IMR-90 (cell line): Measurements from ENCODE around the gene IFNL1. TPM values are rescaled to one million over a fixed set of nuclear protein-coding genes. Genes with fewer than 3 reads are reported as not detected.

Source experiments
- ATAC-seq: fragments of 200-7000 bp; cut with Tn5 transposase; 2 replicates; pipeline ENCODE4 v1.9.1; 2020; ENCODE audit warnings: low read depth, mild to moderate bottlenecking, moderate library complexity
- BruUV-seq: library from RNA; stranded (reverse); fragments of 400-500 nt; replicated peaks from 2 replicates; lab custom pipeline; 2021; lab: Mats Ljungman, UMichigan
- CTCF ChIA-PET: fragments of 300-600 bp; formaldehyde crosslinking; extraction: SDS; loops from one replicate; lab custom pipeline; 2021; ENCODE audit warnings: antibody characterized with exemption; lab: Yijun Ruan, JAX
- POLR2A ChIA-PET: fragments of 300-600 bp; sonication (Branson Sonifier 250); formaldehyde crosslinking; loops from one replicate; lab custom pipeline; 2022; ENCODE audit warnings: antibody characterized with exemption; ENCODE audit not compliant: unreplicated experiment; lab: Charles Lee
- DNase-seq: peaks from one replicate; pipeline ENCODE4 v3.0.0; 2013
- H2AFZ ChIP-seq: replicated peaks from 2 replicates; pipeline ENCODE3; 2013; ENCODE audit warnings: low read length, mild to moderate bottlenecking; ENCODE audit not compliant: poor library complexity
- H2AK5ac ChIP-seq: 2 replicates; pipeline ENCODE4 v1.6.1; 2013; ENCODE audit warnings: low read depth, low read length, inconsistent platforms
- H2AK9ac ChIP-seq: replicated peaks from 2 replicates; pipeline ENCODE3; 2013; ENCODE audit warnings: mild to moderate bottlenecking, low read depth, low read length, moderate library complexity; ENCODE audit not compliant: poor library complexity
- H2BK120ac ChIP-seq: 2 replicates; pipeline ENCODE4 v1.6.1; 2013; ENCODE audit warnings: low read depth, low read length, inconsistent platforms
- H2BK15ac ChIP-seq: 3 replicates; pipeline ENCODE4 v1.6.1; 2013; ENCODE audit warnings: low read depth, low read length, inconsistent platforms
- H2BK20ac ChIP-seq: 2 replicates; pipeline ENCODE4 v1.6.1; 2013; ENCODE audit warnings: low read depth, mild to moderate bottlenecking, inconsistent platforms, low read length, moderate library complexity
- H2BK5ac ChIP-seq: 2 replicates; pipeline ENCODE4 v1.6.1; 2013; ENCODE audit warnings: mild to moderate bottlenecking, low read depth, low read length, inconsistent platforms; ENCODE audit not compliant: poor library complexity, severe bottlenecking
- H3K14ac ChIP-seq: replicated peaks from 2 replicates; pipeline ENCODE4 v1.6.1; 2013; ENCODE audit warnings: low read depth, low read length, inconsistent platforms
- H3K18ac ChIP-seq: 2 replicates; pipeline ENCODE4 v1.6.1; 2013; ENCODE audit warnings: low read depth, low read length, control low read depth
- H3K23ac ChIP-seq: 2 replicates; pipeline ENCODE4 v1.6.1; 2013; ENCODE audit warnings: low read depth, low read length, inconsistent platforms
- H3K27ac ChIP-seq: 2 replicates; pipeline ENCODE4 v1.5.1; 2013; ENCODE audit warnings: mild to moderate bottlenecking, control low read depth, low read length; ENCODE audit not compliant: insufficient read depth
- H3K27me3 ChIP-seq: 2 replicates; pipeline ENCODE4 v1.6.1; 2013; ENCODE audit warnings: low read length; ENCODE audit not compliant: control insufficient read depth, insufficient read depth
- H3K36me3 ChIP-seq: 2 replicates; pipeline ENCODE4 v1.6.1; 2013; ENCODE audit warnings: low read length, mixed read lengths; ENCODE audit not compliant: control insufficient read depth, insufficient read depth
- H3K4ac ChIP-seq: 2 replicates; pipeline ENCODE4 v1.6.1; 2013; ENCODE audit warnings: low read depth, low read length, inconsistent platforms
- H3K4me1 ChIP-seq: 2 replicates; pipeline ENCODE4 v1.6.1; 2013; ENCODE audit warnings: low read length, mixed read lengths; ENCODE audit not compliant: control insufficient read depth, insufficient read depth
- H3K4me2 ChIP-seq: 2 replicates; pipeline ENCODE4 v1.6.1; 2013; ENCODE audit warnings: low read depth, mild to moderate bottlenecking, control low read depth, low read length, moderate library complexity
- H3K4me3 ChIP-seq: 2 replicates; pipeline ENCODE4 v1.5.1; 2013; ENCODE audit warnings: low read depth, mild to moderate bottlenecking, control low read depth, low read length, moderate library complexity; ENCODE audit not compliant: insufficient read depth
- H3K56ac ChIP-seq: 2 replicates; pipeline ENCODE4 v1.6.1; 2013; ENCODE audit warnings: low read length, inconsistent platforms; ENCODE audit not compliant: insufficient read depth; ENCODE audit errors: extremely low read depth
- H3K79me1 ChIP-seq, 2 experiments: 2 replicates each; pipeline ENCODE4 v1.6.1; 2013; ENCODE audit warnings: low read length in 2 of 2, inconsistent platforms in 1 of 2, low read depth in 1 of 2
- H3K9ac ChIP-seq: 2 replicates; pipeline ENCODE4 v1.6.1; 2013; ENCODE audit warnings: low read depth, low read length, control low read depth
- H3K9me1 ChIP-seq: 2 replicates; pipeline ENCODE4 v1.6.1; 2013; ENCODE audit warnings: low read length, inconsistent platforms; ENCODE audit not compliant: insufficient read depth
- H3K9me3 ChIP-seq: 2 replicates; pipeline ENCODE4 v1.6.1; 2013; ENCODE audit warnings: low read length; ENCODE audit not compliant: control insufficient read depth, insufficient read depth
- H4K20me1 ChIP-seq: 2 replicates; pipeline ENCODE4 v1.6.1; 2013; ENCODE audit warnings: low read length, inconsistent platforms; ENCODE audit not compliant: insufficient read depth
- H4K5ac ChIP-seq: 2 replicates; pipeline ENCODE4 v1.6.1; 2013; ENCODE audit warnings: mild to moderate bottlenecking, low read depth, low read length, control low read depth
- H4K8ac ChIP-seq, 2 experiments: 2 replicates each; pipeline ENCODE4 v1.6.1; 2013; ENCODE audit warnings: low read depth in 2 of 2, low read length in 2 of 2, control low read depth in 1 of 2, inconsistent platforms in 1 of 2
- H4K91ac ChIP-seq: 2 replicates; pipeline ENCODE4 v1.6.1; 2013; ENCODE audit warnings: low read depth, low read length, inconsistent platforms; ENCODE audit not compliant: insufficient read depth
- CHD1 ChIP-seq: IDR thresholded peaks from 2 replicates; pipeline ENCODE4 v1.6.1; 2012; ENCODE audit warnings: low read depth, low read length, improper control_type of control experiment
- FOS ChIP-seq: fragments of 150-350 bp; IDR thresholded peaks from 2 replicates; pipeline ENCODE4 v1.6.1; 2016; ENCODE audit warnings: low read depth, low read length
- MAFK ChIP-seq: IDR thresholded peaks from 2 replicates; pipeline ENCODE4 v1.6.1; 2012; ENCODE audit warnings: low read depth, low read length, improper control_type of control experiment
- MAZ ChIP-seq: IDR thresholded peaks from 2 replicates; pipeline ENCODE4 v1.6.1; 2012; ENCODE audit warnings: low read depth, mild to moderate bottlenecking, low read length, improper control_type of control experiment, moderate library complexity, borderline replicate concordance
- MXI1 ChIP-seq: IDR thresholded peaks from 2 replicates; pipeline ENCODE4 v1.6.1; 2012; ENCODE audit warnings: low read depth, mild to moderate bottlenecking, low read length, moderate library complexity, borderline replicate concordance
- NFE2L2 ChIP-seq: fragments of 150-350 bp; IDR thresholded peaks from 2 replicates; pipeline ENCODE4 v1.6.1; 2016; ENCODE audit warnings: low read depth, mild to moderate bottlenecking, low read length
- POLR2A ChIP-seq: IDR thresholded peaks from 2 replicates; pipeline ENCODE4 v1.6.1; 2012; ENCODE audit warnings: mild to moderate bottlenecking, low read depth, low read length
- RAD21 ChIP-seq: IDR thresholded peaks from 2 replicates; pipeline ENCODE4 v1.6.1; 2012; ENCODE audit warnings: low read length, improper control_type of control experiment
- RCOR1 ChIP-seq: IDR thresholded peaks from 2 replicates; pipeline ENCODE4 v1.6.1; 2012; ENCODE audit warnings: mild to moderate bottlenecking, low read length, improper control_type of control experiment; ENCODE audit not compliant: insufficient replicate concordance
- SMC3 ChIP-seq: fragments of 150-350 bp; IDR thresholded peaks from 2 replicates; pipeline ENCODE4 v1.6.1; 2016; ENCODE audit warnings: low read depth, mild to moderate bottlenecking, antibody characterized with exemption, low read length, moderate library complexity
- USF2 ChIP-seq: fragments of 150-350 bp; IDR thresholded peaks from 2 replicates; pipeline ENCODE4 v1.6.1; 2017; ENCODE audit warnings: mild to moderate bottlenecking, antibody characterized with exemption, low read length, low read depth
- WGBS, 2 experiments: methylation state at CpG; one replicate each; pipeline versions ENCODE4 v1.1.5 to v1.1.7; 2013; ENCODE audit warnings: missing lambda C conversion rate in 2 of 2; ENCODE audit not compliant: insufficient read length in 1 of 2; ENCODE audit errors: extremely low coverage in 2 of 2; 5-methylcytosine and 5-hydroxymethylcytosine counted together
- dilution Hi-C: fragments of 300-500 bp; cut with HindIII; formaldehyde crosslinking; loops from one replicate; pipeline ENCODE4 v1.14.3; 2018; ENCODE audit warnings: low sequenced_read_pairs; ENCODE audit not compliant: unreplicated experiment
- in situ Hi-C: fragments of 300-500 bp; cut with MboI; formaldehyde crosslinking; loops from 3 replicates; pipeline ENCODE4 v1.14.3; 2019; ENCODE audit warnings: low sequenced_read_pairs, inconsistent platforms, mixed read lengths
- intact Hi-C: fragments of 100-400 bp; cut with micrococcal nuclease; formaldehyde crosslinking; loops from 2 replicates; pipeline ENCODE4 v1.10.0; 2022
- polyA plus RNA-seq, 3 experiments: library from polyadenylated mRNA; depleted of rRNA; stranded (reverse); fragments of >200 nt; gene quantifications; 2 replicates each; pipeline ENCODE4 v1.2.3, GENCODE V29; 2012; ENCODE audit warnings: low replicate concordance in 1 of 3
- total RNA-seq: library from RNA; depleted of rRNA; stranded (reverse); fragments of >200 nt; gene quantifications from 2 replicates; pipeline ENCODE4 v1.2.3, GENCODE V29; 2012
- TF ChIP-seq, protein P1 (sequence below): fragments of 150-350 bp; IDR thresholded peaks from 2 replicates; pipeline ENCODE4 v1.6.1; 2016; ENCODE audit warnings: low read depth, mild to moderate bottlenecking, low read length, moderate library complexity, borderline replicate concordance

The IFNL1 gene
- total and polyA plus RNA-seq, 2 of the 4 experiments (the other 2 are of a cell fraction) = not detected

DNA sequence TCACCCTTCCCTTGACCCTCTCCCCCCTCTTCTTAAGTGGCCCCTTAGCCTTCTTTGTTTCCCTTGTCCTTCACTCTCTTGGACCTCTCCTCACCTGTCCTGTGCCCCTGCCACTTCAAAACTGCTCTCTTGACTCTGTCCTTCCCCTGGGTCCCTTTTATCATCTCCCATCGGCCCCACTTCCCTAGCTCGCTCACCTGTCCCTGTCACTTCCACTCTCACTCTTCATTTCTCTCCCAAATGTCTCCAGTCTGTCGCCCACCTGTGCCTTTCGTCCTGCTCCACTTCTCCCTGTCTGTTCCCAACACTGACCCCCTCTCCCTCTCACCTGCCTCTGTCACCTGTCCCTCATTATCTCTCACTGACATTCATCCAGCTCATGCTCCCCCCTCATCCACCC lies 699 bp downstream of the IFNL1 start:
- no peak overlapping the region for H3K4me3 ChIP-seq
- H4K5ac ChIP-seq = no peak overlapping the region
- no peak overlapping the region for H3K27ac ChIP-seq
- no peak overlapping the region for H2AK9ac ChIP-seq
- H3K9ac ChIP-seq = no peak overlapping the region
- in situ Hi-C loops (no loop called here), intact Hi-C loops (no loop called here), dilution Hi-C loops (no loop called here)
- no peaks in the 10 kb centered on the region for H4K20me1 ChIP-seq
- no peak overlapping the region for H2BK15ac ChIP-seq
- H3K56ac ChIP-seq = no peak overlapping the region
- H2BK20ac ChIP-seq = no peak overlapping the region
- BruUV-seq = no TSS peak
- H3K23ac ChIP-seq = no peak overlapping the region
- H3K9me3 ChIP-seq = no peaks in the 10 kb centered on the region
- ATAC-seq (no peak), DNase-seq (no peak)
- no peak overlapping the region for H2BK120ac ChIP-seq
- no peak overlapping the region for H3K14ac ChIP-seq
- WGBS, 2 experiments = 64% methylated on average over 2 of the region's 4 CpGs; no CpG with 5 or more reads in 1 of the 2 experiments
- ChIA-PET CTCF (no interaction called here), POLR2A (no interaction called here)
- no peaks in the 10 kb centered on the region for H3K4me1 ChIP-seq
- no peaks in the 10 kb centered on the region for H3K36me3 ChIP-seq
- H3K18ac ChIP-seq = no peak overlapping the region
- H3K4me2 ChIP-seq = no peak overlapping the region
- H4K8ac ChIP-seq = no peak overlapping the region
- no peaks in the 10 kb centered on the region for H3K9me1 ChIP-seq
- no peak overlapping the region for H2AK5ac ChIP-seq
- H3K4ac ChIP-seq = no peak overlapping the region
- H3K79me1 ChIP-seq = no peaks in the 10 kb centered on the region
- H2BK5ac ChIP-seq = no peak overlapping the region
- no peak for TF ChIP-seq FOS
- no peak for TF ChIP-seq RCOR1
- TF ChIP-seq, protein P1, sequence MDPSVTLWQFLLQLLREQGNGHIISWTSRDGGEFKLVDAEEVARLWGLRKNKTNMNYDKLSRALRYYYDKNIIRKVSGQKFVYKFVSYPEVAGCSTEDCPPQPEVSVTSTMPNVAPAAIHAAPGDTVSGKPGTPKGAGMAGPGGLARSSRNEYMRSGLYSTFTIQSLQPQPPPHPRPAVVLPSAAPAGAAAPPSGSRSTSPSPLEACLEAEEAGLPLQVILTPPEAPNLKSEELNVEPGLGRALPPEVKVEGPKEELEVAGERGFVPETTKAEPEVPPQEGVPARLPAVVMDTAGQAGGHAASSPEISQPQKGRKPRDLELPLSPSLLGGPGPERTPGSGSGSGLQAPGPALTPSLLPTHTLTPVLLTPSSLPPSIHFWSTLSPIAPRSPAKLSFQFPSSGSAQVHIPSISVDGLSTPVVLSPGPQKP = no peak
- TF ChIP-seq MAFK = no peak
- TF ChIP-seq POLR2A = no peak
- TF ChIP-seq SMC3 = no peak
- TF ChIP-seq CHD1 = no peak
- no peak for TF ChIP-seq MAZ
- TF ChIP-seq RAD21 = no peak
- TF ChIP-seq USF2 = no peak
- TF ChIP-seq NFE2L2 = no peak
- TF ChIP-seq MXI1 = no peak
- no peak overlapping the region for H2AFZ ChIP-seq
- no peak overlapping the region for H4K91ac ChIP-seq
- H3K27me3 ChIP-seq = peaks cover 32% of the 10 kb centered on the region
